BE2C (cell line): ENCODE data around the gene ELOVL6.

Experiments used
- DNase-seq: peaks from one replicate; pipeline ENCODE4 v3.0.0-alpha.2; 2020
- H3K27me3 ChIP-seq: fragments of 250-450 bp; sonication (Bioruptor Pico); 2 replicates; pipeline ENCODE4 v1.5.1; 2020; ENCODE audit warnings: mild to moderate bottlenecking
- H3K36me3 ChIP-seq: fragments of 250-450 bp; sonication (Bioruptor Pico); 2 replicates; pipeline ENCODE4 v1.5.1; 2020; ENCODE audit warnings: mild to moderate bottlenecking
- H3K4me1 ChIP-seq: fragments of 250-450 bp; sonication (Bioruptor Pico); 2 replicates; pipeline ENCODE4 v1.5.1; 2020
- H3K4me3 ChIP-seq: 2 replicates; pipeline ENCODE4 v1.5.1; 2011; ENCODE audit warnings: low read depth, low read length
- H3K9me3 ChIP-seq: fragments of 250-450 bp; sonication (Bioruptor Pico); 2 replicates; pipeline ENCODE4 v1.5.1; 2020
- CTCF ChIP-seq: IDR thresholded peaks from 2 replicates; pipeline ENCODE4 v1.5.1; 2012; ENCODE audit warnings: mild to moderate bottlenecking, low read depth, low read length

Gene ELOVL6

GRCh38 chr4:110139111-110139510, 59.3 kb downstream of the ELOVL6 start:
- H3K27me3 ChIP-seq: no peaks in the 10 kb centered on the region
- no peaks in the 10 kb centered on the region; the same call in 1 of the 2 replicates for H3K36me3 ChIP-seq
- no peaks in the 10 kb centered on the region for H3K4me1 ChIP-seq
- H3K4me3 ChIP-seq: no peak overlapping the region
- no peaks in the 10 kb centered on the region for H3K9me3 ChIP-seq
- no peak for DNase-seq
- no peak for TF ChIP-seq CTCF

GRCh38 chr4:110138551-110138950, 59.9 kb downstream of the ELOVL6 start:
- H3K27me3 ChIP-seq: no peaks in the 10 kb centered on the region
- H3K36me3 ChIP-seq: no peaks in the 10 kb centered on the region; the same call in 1 of the 2 replicates
- TF ChIP-seq CTCF: no peak
- H3K9me3 ChIP-seq: no peaks in the 10 kb centered on the region
- H3K4me1 ChIP-seq: no peaks in the 10 kb centered on the region
- DNase-seq: no peak
- H3K4me3 ChIP-seq: no peak overlapping the region

GRCh38 chr4:110137829-110138228, 60.6 kb downstream of the ELOVL6 start:
- no peak overlapping the region for H3K4me3 ChIP-seq
- no peaks in the 10 kb centered on the region for H3K27me3 ChIP-seq
- H3K9me3 ChIP-seq: no peaks in the 10 kb centered on the region
- no peak for DNase-seq
- TF ChIP-seq CTCF: no peak
- no peaks in the 10 kb centered on the region for H3K4me1 ChIP-seq
- H3K36me3 ChIP-seq: no peaks in the 10 kb centered on the region; the same call in 1 of the 2 replicates

GRCh38 chr4:110135523-110135922, 62.9 kb downstream of the ELOVL6 start:
- no peaks in the 10 kb centered on the region; the same call in 1 of the 2 replicates for H3K36me3 ChIP-seq
- H3K9me3 ChIP-seq: no peaks in the 10 kb centered on the region
- no peak overlapping the region for H3K4me3 ChIP-seq
- no peaks in the 10 kb centered on the region for H3K4me1 ChIP-seq
- no peak for DNase-seq
- H3K27me3 ChIP-seq: no peaks in the 10 kb centered on the region
- no peak for TF ChIP-seq CTCF

- H3K27me3 ChIP-seq: no peaks in the 10 kb centered on the region
- no peaks in the 10 kb centered on the region for H3K9me3 ChIP-seq
- no peaks in the 10 kb centered on the region for H3K4me1 ChIP-seq
- H3K36me3 ChIP-seq: no peaks in the 10 kb centered on the region; the same call in 1 of the 2 replicates
- no peak overlapping the region for H3K4me3 ChIP-seq
- TF ChIP-seq CTCF: no peak
- no peak for DNase-seq
These were observed 63.3 kb downstream of the ELOVL6 start for GRCh38 chr4:110135076-110135475.

GRCh38 chr4:110134269-110134869, 64.0 kb downstream of the ELOVL6 start:
- H3K36me3 ChIP-seq: no peaks in the 10 kb centered on the region; the same call in 1 of the 2 replicates
- H3K4me1 ChIP-seq: no peaks in the 10 kb centered on the region
- TF ChIP-seq CTCF: no peak
- H3K4me3 ChIP-seq: no peak overlapping the region
- H3K27me3 ChIP-seq: no peaks in the 10 kb centered on the region
- DNase-seq: no peak
- H3K9me3 ChIP-seq: no peaks in the 10 kb centered on the region
